ENCODE results near the gene RALGDS. TPM values are rescaled to one million over a fixed set of nuclear protein-coding genes. Genes with fewer than 3 reads are reported as not detected.

Gene RALGDS
- total RNA-seq, 1 experiment from 2014 or later = 36.1 TPM

DNA sequence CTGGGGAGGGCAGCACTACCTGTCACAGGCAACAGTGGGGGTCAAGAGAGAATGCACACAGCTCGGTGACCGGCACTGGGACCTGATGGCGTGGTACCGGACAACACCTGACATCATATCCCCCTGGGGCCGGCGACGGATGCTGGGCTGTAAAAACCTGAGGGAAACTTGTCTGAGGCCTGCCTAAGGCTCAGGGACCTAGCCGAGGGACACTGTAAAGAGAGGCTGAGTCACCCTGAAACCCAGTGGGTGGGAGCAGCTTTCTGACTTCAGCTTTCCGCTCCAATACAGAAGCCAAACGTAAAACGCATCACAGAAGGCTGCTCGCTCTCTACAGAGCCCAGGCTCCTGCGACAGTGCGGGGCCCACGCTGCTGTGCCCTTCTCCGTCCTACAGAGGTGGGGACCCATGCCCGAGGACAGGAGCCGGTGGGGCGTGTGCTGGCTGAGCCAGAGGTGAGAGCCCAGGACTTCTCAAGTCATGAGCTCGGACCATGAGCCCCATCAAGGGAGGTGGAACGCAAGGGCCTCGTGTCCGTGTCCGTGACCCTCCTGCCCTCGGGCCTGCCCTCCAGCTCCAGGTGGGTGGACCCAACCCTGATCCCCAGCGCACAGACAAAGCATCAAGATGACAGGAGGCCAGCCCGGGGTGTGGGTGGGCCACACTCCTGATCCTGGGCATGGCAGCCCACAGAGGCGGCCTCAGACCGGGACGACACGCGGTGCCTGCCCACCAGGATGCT lies 5.3 kb downstream of the RALGDS start:
- RAD21 ChIA-PET (ENCODE audit: low non-redundant PET in 1 of 2, low total read pairs in 2 of 2, uncharacterized antibody in 2 of 2, unreplicated experiment in 2 of 2) = no interaction called here
- POLR2A ChIA-PET = no interaction called here
- TF ChIP-seq RAD21 (IDR thresholded peaks at IDR 0.05; ENCODE audit: low read depth) (no peak), SRF (IDR thresholded peaks at IDR 0.05; ENCODE audit: low read depth) (no peak), EZH2 (IDR thresholded peaks at IDR 0.05) (no peak), SP1 (IDR thresholded peaks at IDR 0.05; ENCODE audit: low read depth) (no peak), TCF7L2 (IDR thresholded peaks at IDR 0.05; ENCODE audit: borderline replicate concordance, extremely low read depth, insufficient read depth, insufficient read length) (no peak), CBX3 (IDR thresholded peaks at IDR 0.05; ENCODE audit: low read depth) (no peak), ZNF274 (IDR thresholded peaks at IDR 0.05; ENCODE audit: low read depth, low read length) (no peak), JUND (IDR thresholded peaks at IDR 0.05) (no peak)
- TF ChIP-seq, protein P1, sequence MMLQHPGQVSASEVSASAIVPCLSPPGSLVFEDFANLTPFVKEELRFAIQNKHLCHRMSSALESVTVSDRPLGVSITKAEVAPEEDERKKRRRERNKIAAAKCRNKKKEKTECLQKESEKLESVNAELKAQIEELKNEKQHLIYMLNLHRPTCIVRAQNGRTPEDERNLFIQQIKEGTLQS (IDR thresholded peaks at IDR 0.05) = no peak
- TF ChIP-seq, protein P2, sequence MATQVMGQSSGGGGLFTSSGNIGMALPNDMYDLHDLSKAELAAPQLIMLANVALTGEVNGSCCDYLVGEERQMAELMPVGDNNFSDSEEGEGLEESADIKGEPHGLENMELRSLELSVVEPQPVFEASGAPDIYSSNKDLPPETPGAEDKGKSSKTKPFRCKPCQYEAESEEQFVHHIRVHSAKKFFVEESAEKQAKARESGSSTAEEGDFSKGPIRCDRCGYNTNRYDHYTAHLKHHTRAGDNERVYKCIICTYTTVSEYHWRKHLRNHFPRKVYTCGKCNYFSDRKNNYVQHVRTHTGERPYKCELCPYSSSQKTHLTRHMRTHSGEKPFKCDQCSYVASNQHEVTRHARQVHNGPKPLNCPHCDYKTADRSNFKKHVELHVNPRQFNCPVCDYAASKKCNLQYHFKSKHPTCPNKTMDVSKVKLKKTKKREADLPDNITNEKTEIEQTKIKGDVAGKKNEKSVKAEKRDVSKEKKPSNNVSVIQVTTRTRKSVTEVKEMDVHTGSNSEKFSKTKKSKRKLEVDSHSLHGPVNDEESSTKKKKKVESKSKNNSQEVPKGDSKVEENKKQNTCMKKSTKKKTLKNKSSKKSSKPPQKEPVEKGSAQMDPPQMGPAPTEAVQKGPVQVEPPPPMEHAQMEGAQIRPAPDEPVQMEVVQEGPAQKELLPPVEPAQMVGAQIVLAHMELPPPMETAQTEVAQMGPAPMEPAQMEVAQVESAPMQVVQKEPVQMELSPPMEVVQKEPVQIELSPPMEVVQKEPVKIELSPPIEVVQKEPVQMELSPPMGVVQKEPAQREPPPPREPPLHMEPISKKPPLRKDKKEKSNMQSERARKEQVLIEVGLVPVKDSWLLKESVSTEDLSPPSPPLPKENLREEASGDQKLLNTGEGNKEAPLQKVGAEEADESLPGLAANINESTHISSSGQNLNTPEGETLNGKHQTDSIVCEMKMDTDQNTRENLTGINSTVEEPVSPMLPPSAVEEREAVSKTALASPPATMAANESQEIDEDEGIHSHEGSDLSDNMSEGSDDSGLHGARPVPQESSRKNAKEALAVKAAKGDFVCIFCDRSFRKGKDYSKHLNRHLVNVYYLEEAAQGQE (IDR thresholded peaks at IDR 0.05; ENCODE audit: low read depth) = no peak
- Histone ChIP-seq H3K4me1 (ENCODE audit: control insufficient read depth in 1 of 2, insufficient read depth in 2 of 2, low read length in 2 of 2) (peaks cover 3 to 27% of the 10 kb centered on the region in 2 experiments), H3K9me3 (ENCODE audit: control insufficient read depth in 1 of 2, insufficient read depth in 1 of 2, low read depth in 1 of 2, low read length in 2 of 2) (no peaks in the 10 kb centered on the region), H3K9me2 (ENCODE audit: insufficient read depth) (no peaks in the 10 kb centered on the region), H3K27ac (ENCODE audit: low read depth, low read length) (no peak overlapping the region), H2AFZ (ENCODE audit: low read depth, low read length, poor library complexity, severe bottlenecking) (no peak overlapping the region), H3K27me3 (ENCODE audit: insufficient read depth, low read length) (no peaks in the 10 kb centered on the region), H3K4me3 (replicated peaks in 1 of 2; ENCODE audit: low read depth in 1 of 2, low read length in 2 of 2) (no peak overlapping the region), H3K36me3 (ENCODE audit: control insufficient read depth in 1 of 2, insufficient read depth in 2 of 2, low read length in 2 of 2) (no peaks in the 10 kb centered on the region), H4K20me1 (ENCODE audit: insufficient read depth) (no peaks in the 10 kb centered on the region), H3K79me2 (ENCODE audit: insufficient read depth, low read length) (peaks cover 41% of the 10 kb centered on the region), H3K9ac (ENCODE audit: low read length) (no peak overlapping the region), H3K4me2 (ENCODE audit: low read length) (no peak overlapping the region)
- intact Hi-C loops (cut with micrococcal nuclease) = no loop called here
- no TSS peak for BruUV-seq (replicated peaks)
- CTCF ChIA-PET = interaction anchor here (1.3 kb wide), 1 partner anchor 29 kb away, joined by 5 read pairs; no protein-coding TSS in a partner anchor
- DNase-seq (ENCODE audit: low read depth, low spot score) (no peak), ATAC-seq (no peak)
